HepG2 (cell line): ENCODE results near the gene RHBDF2. TPM values are rescaled to one million over a fixed set of nuclear protein-coding genes. Genes with fewer than 3 reads are reported as not detected.

Source experiments
- ARHGAP35 ChIP-seq: sonication (generic); formaldehyde crosslinking; IDR thresholded peaks from 2 replicates; pipeline ENCODE4 v1.9.0; 2022; ENCODE audit warnings: mild to moderate bottlenecking, inconsistent platforms, moderate library complexity, missing genetic modification reagents, borderline replicate concordance
- DBP ChIP-seq: sonication (generic); formaldehyde crosslinking; IDR thresholded peaks from 2 replicates; pipeline ENCODE4 v1.4.0; 2020; ENCODE audit warnings: missing genetic modification reagents; ENCODE audit errors: not compliant biosample characterization
- ELF3 ChIP-seq: IDR thresholded peaks from 2 replicates; pipeline ENCODE4 v1.6.1; 2016; ENCODE audit warnings: missing genetic modification reagents, missing compliant biosample characterization
- FLYWCH1 ChIP-seq: sonication (generic); formaldehyde crosslinking; IDR thresholded peaks from 2 replicates; pipeline ENCODE4 v1.8.1; 2023; ENCODE audit warnings: mild to moderate bottlenecking, missing genetic modification reagents
- KDM3A ChIP-seq: IDR thresholded peaks from 2 replicates; pipeline ENCODE4 v1.6.1; 2018; ENCODE audit warnings: low read depth, missing compliant biosample characterization
- POLR2AphosphoS2 ChIP-seq: IDR thresholded peaks from 2 replicates; pipeline ENCODE4 v1.6.1; 2011; ENCODE audit warnings: low read depth, low read length, improper control_type of control experiment
- SMYD3 ChIP-seq: sonication (generic); formaldehyde crosslinking; IDR thresholded peaks from 2 replicates; pipeline ENCODE4 v1.8.1; 2023; ENCODE audit warnings: mild to moderate bottlenecking, missing genetic modification reagents
- TGIF2 ChIP-seq: IDR thresholded peaks from 2 replicates; pipeline ENCODE4 v1.6.1; 2016; ENCODE audit warnings: control low read depth, missing compliant biosample characterization
- ZKSCAN5 ChIP-seq: sonication (generic); formaldehyde crosslinking; IDR thresholded peaks from 2 replicates; pipeline ENCODE4 v1.5.1; 2020; ENCODE audit warnings: mild to moderate bottlenecking, missing genetic modification reagents
- ZNF224 ChIP-seq: sonication (generic); formaldehyde crosslinking; IDR thresholded peaks from 2 replicates; pipeline ENCODE4 v1.5.0; 2020; ENCODE audit warnings: mild to moderate bottlenecking, missing genetic modification reagents
- ZNF382 ChIP-seq: sonication (generic); formaldehyde crosslinking; IDR thresholded peaks from 2 replicates; pipeline ENCODE4 v1.5.0; 2020; ENCODE audit warnings: missing genetic modification reagents, mild to moderate bottlenecking, borderline replicate concordance
- ZNF460 ChIP-seq: sonication (generic); formaldehyde crosslinking; IDR thresholded peaks from 2 replicates; pipeline ENCODE4 v1.5.1; 2020; ENCODE audit warnings: missing genetic modification reagents, mild to moderate bottlenecking, borderline replicate concordance
- ZNF468 ChIP-seq: sonication (generic); formaldehyde crosslinking; IDR thresholded peaks from 2 replicates; pipeline ENCODE4 v1.8.0; 2022; ENCODE audit warnings: mild to moderate bottlenecking, moderate library complexity, missing genetic modification reagents
- ZNF503 ChIP-seq: sonication (generic); formaldehyde crosslinking; IDR thresholded peaks from 2 replicates; pipeline ENCODE4 v1.4.0; 2020; ENCODE audit warnings: missing genetic modification reagents
- ZNF530 ChIP-seq: sonication (generic); formaldehyde crosslinking; IDR thresholded peaks from 2 replicates; pipeline ENCODE4 v1.5.0; 2020; ENCODE audit warnings: low read depth, mild to moderate bottlenecking, missing genetic modification reagents
- polyA plus RNA-seq, 8 experiments: library from polyadenylated mRNA; depleted of rRNA in 3 of 8; stranded (reverse) in 7 of 8; unstranded in 1 of 8; fragments of >200 nt; fragmentation: Illumina TruSeq in 4 of 8; extraction: Trizol in 4 of 8; gene quantifications; 2 replicates each; pipeline versions ENCODE4 v1.2.1 to v1.2.3, GENCODE V29; 2011 to 2016; ENCODE audit warnings: low read depth in 4 of 8, missing spikeins in 1 of 8, mixed read lengths in 1 of 8; ENCODE audit not compliant: insufficient read depth in 1 of 8
- total RNA-seq, 5 experiments: library from RNA; depleted of rRNA; stranded (reverse); fragments of >200 nt; fragmentation: Illumina TruSeq; extraction: Trizol; gene quantifications; 2 replicates each; pipeline ENCODE4 v1.2.3, GENCODE V29; 2016; ENCODE audit warnings: low read depth in 1 of 5
- TF ChIP-seq, protein P1 (sequence below), 2 experiments: sonication (generic) in 1 of 2; formaldehyde crosslinking in 1 of 2; IDR thresholded peaks; 2 replicates each; pipeline versions ENCODE4 v1.5.1 to v1.6.1; 2011 to 2020; ENCODE audit warnings: borderline replicate concordance in 1 of 2, low read depth in 1 of 2, low read length in 1 of 2, mild to moderate bottlenecking in 1 of 2, missing genetic modification reagents in 1 of 2, moderate library complexity in 1 of 2
- TF ChIP-seq, protein P2 (sequence below), 2 experiments: sonication (generic) in 1 of 2; formaldehyde crosslinking in 1 of 2; IDR thresholded peaks; 2 replicates each; pipeline versions ENCODE4 v1.4.0 to v1.6.1; 2016 to 2020; ENCODE audit warnings: borderline replicate concordance in 1 of 2, low read depth in 1 of 2, mild to moderate bottlenecking in 1 of 2, missing genetic modification reagents in 1 of 2
- TF ChIP-seq, protein P3 (sequence below): IDR thresholded peaks from 2 replicates; pipeline ENCODE4 v1.6.1; 2016; ENCODE audit warnings: low read depth, borderline replicate concordance

Gene RHBDF2
- total and polyA plus RNA-seq, 2 of the 13 experiments (the other 11 are each of a cell fraction or from before 2014, with no cell fraction given), result 7.8 to 24.2 TPM

- TF ChIP-seq, protein P1, sequence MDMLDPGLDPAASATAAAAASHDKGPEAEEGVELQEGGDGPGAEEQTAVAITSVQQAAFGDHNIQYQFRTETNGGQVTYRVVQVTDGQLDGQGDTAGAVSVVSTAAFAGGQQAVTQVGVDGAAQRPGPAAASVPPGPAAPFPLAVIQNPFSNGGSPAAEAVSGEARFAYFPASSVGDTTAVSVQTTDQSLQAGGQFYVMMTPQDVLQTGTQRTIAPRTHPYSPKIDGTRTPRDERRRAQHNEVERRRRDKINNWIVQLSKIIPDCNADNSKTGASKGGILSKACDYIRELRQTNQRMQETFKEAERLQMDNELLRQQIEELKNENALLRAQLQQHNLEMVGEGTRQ (IDR thresholded peaks at IDR 0.05; ENCODE audit: low read depth, low read length), result no peak
- TF ChIP-seq, protein P1 (CRISPR knock-in tag; IDR thresholded peaks at IDR 0.05; ENCODE audit: borderline replicate concordance), result no peak
- TF ChIP-seq KDM3A (CRISPR knock-in tag) (no peak), ZNF468 (CRISPR knock-in tag) (0 out of 2 replicates have a peak, but pooled peaks have one; percentile 0), DBP (CRISPR knock-in tag) (no peak), ELF3 (CRISPR knock-in tag) (peak; percentile 28; the same call in 1 of the 2 replicates), ZNF224 (CRISPR knock-in tag) (no peak; the same call in 1 of the 2 replicates), ZKSCAN5 (CRISPR knock-in tag) (no peak), ARHGAP35 (CRISPR knock-in tag) (no peak), ZNF382 (CRISPR knock-in tag) (no peak), ZNF530 (CRISPR knock-in tag) (no peak), POLR2AphosphoS2 (no peak), ZNF503 (CRISPR knock-in tag) (no peak), TGIF2 (CRISPR knock-in tag) (0 out of 2 replicates have a peak, but pooled peaks have one; percentile 36), SMYD3 (CRISPR knock-in tag) (no peak), FLYWCH1 (CRISPR knock-in tag) (no peak), ZNF460 (CRISPR knock-in tag) (no peak)
- TF ChIP-seq, protein P2, sequence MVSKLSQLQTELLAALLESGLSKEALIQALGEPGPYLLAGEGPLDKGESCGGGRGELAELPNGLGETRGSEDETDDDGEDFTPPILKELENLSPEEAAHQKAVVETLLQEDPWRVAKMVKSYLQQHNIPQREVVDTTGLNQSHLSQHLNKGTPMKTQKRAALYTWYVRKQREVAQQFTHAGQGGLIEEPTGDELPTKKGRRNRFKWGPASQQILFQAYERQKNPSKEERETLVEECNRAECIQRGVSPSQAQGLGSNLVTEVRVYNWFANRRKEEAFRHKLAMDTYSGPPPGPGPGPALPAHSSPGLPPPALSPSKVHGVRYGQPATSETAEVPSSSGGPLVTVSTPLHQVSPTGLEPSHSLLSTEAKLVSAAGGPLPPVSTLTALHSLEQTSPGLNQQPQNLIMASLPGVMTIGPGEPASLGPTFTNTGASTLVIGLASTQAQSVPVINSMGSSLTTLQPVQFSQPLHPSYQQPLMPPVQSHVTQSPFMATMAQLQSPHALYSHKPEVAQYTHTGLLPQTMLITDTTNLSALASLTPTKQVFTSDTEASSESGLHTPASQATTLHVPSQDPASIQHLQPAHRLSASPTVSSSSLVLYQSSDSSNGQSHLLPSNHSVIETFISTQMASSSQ (IDR thresholded peaks at IDR 0.05; ENCODE audit: low read depth), result no peak
- TF ChIP-seq, protein P2 (CRISPR knock-in tag; IDR thresholded peaks at IDR 0.05; ENCODE audit: borderline replicate concordance), result peak; percentile 5; the same call in 1 of the 2 replicates
- TF ChIP-seq, protein P3, sequence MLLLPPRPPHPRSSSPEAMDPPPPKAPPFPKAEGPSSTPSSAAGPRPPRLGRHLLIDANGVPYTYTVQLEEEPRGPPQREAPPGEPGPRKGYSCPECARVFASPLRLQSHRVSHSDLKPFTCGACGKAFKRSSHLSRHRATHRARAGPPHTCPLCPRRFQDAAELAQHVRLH, result 0 out of 2 replicates have a peak, but pooled peaks have one; percentile 52
These were observed at the start of gene RHBDF2 (continued) for GRCh38 chr17:76501018-76501826.
